ENCODE measurements around the gene SIPA1L3.
A peak's percentile ranks its signal among the peaks of the same experiment; 100 is the strongest.

Gene SIPA1L3

DNA sequence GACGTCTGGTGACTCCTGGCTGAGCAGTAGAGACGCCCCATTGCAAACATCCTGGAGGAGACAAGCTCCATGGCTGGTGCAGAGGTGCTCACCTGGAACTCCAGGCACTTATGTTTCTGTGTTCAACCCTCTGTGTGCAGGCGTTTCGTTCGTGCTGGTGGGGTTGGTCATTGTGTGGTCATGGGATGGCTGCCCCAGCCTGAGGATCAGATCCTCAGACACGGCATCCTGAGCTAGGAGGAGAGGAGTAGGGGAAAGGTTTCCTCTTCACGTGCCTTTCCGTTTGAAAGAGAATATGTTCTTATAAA is 87.8 kb downstream of the SIPA1L3 start:
- CTCF ChIA-PET = interaction anchor here (1.6 to 2.1 kb wide), 3 partner anchors 26 to 92 kb away, joined by 3 to 6 read pairs (median 5); no protein-coding TSS in a partner anchor
- 82% methylated on average over 7 of the region's 8 CpGs for WGBS (ENCODE audit: insufficient coverage)
- H3K4me3 ChIP-seq (ENCODE audit: control insufficient read depth in 1 of 7, extremely low read depth in 1 of 7, insufficient read depth in 4 of 7, low read depth in 2 of 7, low read length in 6 of 7) = no peak overlapping the region
- H3K27me3 ChIP-seq (replicated peaks in 2 of 5; ENCODE audit: control insufficient read depth in 4 of 5, insufficient read depth in 5 of 5, low read length in 4 of 5) = no peaks in the 10 kb centered on the region
- POLR2A ChIA-PET = interaction anchor here (1.1 kb wide), 1 partner anchor 8 kb away, joined by 4 read pairs; no protein-coding TSS in a partner anchor
- peaks cover 0 to 21% (median 7%) of the 10 kb centered on the region in 4 experiments for H3K4me1 ChIP-seq (ENCODE audit: control extremely low read depth in 1 of 4, control insufficient read depth in 4 of 4, insufficient read depth in 4 of 4, low read length in 3 of 4)
- peaks cover 0 to 11% (median 7%) of the 10 kb centered on the region in 4 experiments for H3K36me3 ChIP-seq (ENCODE audit: control insufficient read depth in 4 of 4, insufficient read depth in 4 of 4, low read length in 3 of 4)
- H3K27ac ChIP-seq (ENCODE audit: insufficient read depth in 1 of 2, low read depth in 1 of 2, low read length in 2 of 2, poor library complexity in 1 of 2, severe bottlenecking in 2 of 2) = no peak overlapping the region
- no peaks in the 10 kb centered on the region for H3K9me3 ChIP-seq (ENCODE audit: control extremely low read depth in 1 of 5, control insufficient read depth in 4 of 5, insufficient read depth in 2 of 5, low read depth in 1 of 5, low read length in 4 of 5)
- no peak for DNase-seq

DNA sequence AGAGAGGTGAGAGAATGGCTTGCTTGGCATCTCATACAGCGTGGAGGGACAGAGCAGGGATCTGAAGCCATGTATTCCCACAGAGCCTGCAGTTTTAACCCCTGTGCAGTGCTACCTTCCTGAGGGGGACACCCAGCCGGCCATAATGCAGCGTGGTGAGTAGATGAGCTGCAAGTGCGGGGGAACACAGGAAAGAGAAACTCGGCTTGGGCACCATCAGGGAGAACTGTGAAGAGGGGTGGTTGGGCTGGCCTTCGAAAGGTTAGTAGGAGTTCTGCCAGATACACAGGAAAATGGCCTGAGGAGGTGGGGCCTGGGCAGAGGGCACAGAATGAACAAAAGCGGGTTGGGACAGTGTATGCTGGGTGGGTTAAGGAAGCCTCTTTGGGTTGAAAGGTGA is 88.3 kb downstream of the SIPA1L3 start:
- CTCF ChIA-PET = interaction anchor here (1.6 to 2.1 kb wide), 2 partner anchors 49 to 93 kb away, joined by 5 to 6 read pairs; no protein-coding TSS in a partner anchor

DNA sequence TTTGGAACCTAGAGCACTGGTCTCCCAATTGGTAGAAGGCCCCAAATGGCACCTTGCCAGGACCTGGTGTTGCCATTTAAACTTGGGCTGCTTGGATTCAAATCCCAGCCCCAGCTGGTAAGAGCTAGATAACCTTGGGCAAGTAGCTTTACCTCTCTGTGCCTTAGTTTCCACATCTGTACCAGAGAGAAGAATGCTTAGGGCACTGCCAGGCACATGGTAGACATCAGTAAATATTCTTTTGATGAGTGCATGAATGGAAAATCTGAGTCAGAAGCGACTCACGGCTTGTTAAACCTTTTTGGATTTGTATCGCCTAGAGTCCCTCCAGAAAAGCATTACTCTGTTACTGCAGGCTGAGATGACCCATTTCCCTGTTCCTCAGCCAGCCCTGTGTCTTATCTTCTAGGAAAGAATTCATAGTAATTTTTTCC is 90.9 kb downstream of the SIPA1L3 start:
- no peak overlapping the region for H3K4me3 ChIP-seq (ENCODE audit: control insufficient read depth in 1 of 7, extremely low read depth in 1 of 7, insufficient read depth in 4 of 7, low read depth in 2 of 7, low read length in 6 of 7)
- no CpG with 5 or more reads among the region's 3 CpGs for WGBS (ENCODE audit: insufficient coverage)
- H3K9me3 ChIP-seq (ENCODE audit: control extremely low read depth in 1 of 5, control insufficient read depth in 4 of 5, insufficient read depth in 2 of 5, low read depth in 1 of 5, low read length in 4 of 5) = no peaks in the 10 kb centered on the region
- peak in 2 of 3 donors; percentile 28 to 29 for DNase-seq
- CTCF ChIA-PET = interaction anchor here (1.2 kb wide), 1 partner anchor 35 kb away, joined by 3 read pairs; no protein-coding TSS in a partner anchor
- H3K36me3 ChIP-seq (ENCODE audit: control insufficient read depth in 4 of 4, insufficient read depth in 4 of 4, low read length in 3 of 4) = peaks cover 0 to 11% (median 6%) of the 10 kb centered on the region in 4 experiments
- H3K27me3 ChIP-seq (replicated peaks in 2 of 5; ENCODE audit: control insufficient read depth in 4 of 5, insufficient read depth in 5 of 5, low read length in 4 of 5) = no peaks in the 10 kb centered on the region
- POLR2A ChIA-PET = no interaction called here
- H3K27ac ChIP-seq (ENCODE audit: insufficient read depth in 1 of 2, low read depth in 1 of 2, low read length in 2 of 2, poor library complexity in 1 of 2, severe bottlenecking in 2 of 2) = no peak overlapping the region
- H3K4me1 ChIP-seq (ENCODE audit: control extremely low read depth in 1 of 4, control insufficient read depth in 4 of 4, insufficient read depth in 4 of 4, low read length in 3 of 4) = peaks cover 0 to 12% (median 8%) of the 10 kb centered on the region in 4 experiments

More for the DNA sequence above, 88.3 kb downstream of the SIPA1L3 start:
- Histone ChIP-seq H3K27me3 (replicated peaks in 2 of 5; ENCODE audit: control insufficient read depth in 4 of 5, insufficient read depth in 5 of 5, low read length in 4 of 5) (no peaks in the 10 kb centered on the region), H3K9me3 (ENCODE audit: control extremely low read depth in 1 of 5, control insufficient read depth in 4 of 5, insufficient read depth in 2 of 5, low read depth in 1 of 5, low read length in 4 of 5) (no peaks in the 10 kb centered on the region), H3K4me1 (ENCODE audit: control extremely low read depth in 1 of 4, control insufficient read depth in 4 of 4, insufficient read depth in 4 of 4, low read length in 3 of 4) (peaks cover 0 to 20% (median 7%) of the 10 kb centered on the region in 4 experiments), H3K4me3 (ENCODE audit: control insufficient read depth in 1 of 7, extremely low read depth in 1 of 7, insufficient read depth in 4 of 7, low read depth in 2 of 7, low read length in 6 of 7) (no peak overlapping the region), H3K36me3 (ENCODE audit: control insufficient read depth in 4 of 4, insufficient read depth in 4 of 4, low read length in 3 of 4) (peaks cover 0 to 11% (median 7%) of the 10 kb centered on the region in 4 experiments), H3K27ac (ENCODE audit: insufficient read depth in 1 of 2, low read depth in 1 of 2, low read length in 2 of 2, poor library complexity in 1 of 2, severe bottlenecking in 2 of 2) (no peak overlapping the region)
- 94% methylated on average over 3 of the region's 7 CpGs for WGBS (ENCODE audit: insufficient coverage)
- POLR2A ChIA-PET = interaction anchor here (1.1 kb wide), 1 partner anchor 9 kb away, joined by 4 read pairs; no protein-coding TSS in a partner anchor
- no peak for DNase-seq

DNA sequence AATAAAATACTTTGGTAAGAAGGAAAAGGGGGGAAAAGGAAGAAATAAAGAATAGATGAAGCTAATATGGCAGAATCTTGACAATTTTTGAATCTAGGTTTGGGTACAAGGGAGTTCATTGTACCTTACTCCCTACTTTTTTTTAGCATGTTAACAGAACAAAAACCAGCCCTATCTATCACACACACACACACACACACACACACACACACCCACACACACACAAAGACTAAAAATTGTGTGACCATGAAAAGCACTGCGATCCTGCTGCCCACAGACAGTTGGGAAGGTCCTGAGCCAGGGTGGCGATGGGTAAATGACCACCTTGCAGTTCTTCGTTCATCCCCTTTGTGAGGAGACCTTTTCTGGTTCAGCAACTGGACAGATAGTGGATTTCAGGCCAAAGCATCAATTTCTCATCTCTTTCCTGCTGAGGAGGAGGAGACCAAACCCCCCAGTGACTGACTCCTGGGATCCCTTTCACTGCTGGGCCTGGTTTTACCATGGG is 91.8 kb downstream of the SIPA1L3 start:
- WGBS (ENCODE audit: insufficient coverage) = 83% methylated on average over 1 of the region's 3 CpGs

DNA sequence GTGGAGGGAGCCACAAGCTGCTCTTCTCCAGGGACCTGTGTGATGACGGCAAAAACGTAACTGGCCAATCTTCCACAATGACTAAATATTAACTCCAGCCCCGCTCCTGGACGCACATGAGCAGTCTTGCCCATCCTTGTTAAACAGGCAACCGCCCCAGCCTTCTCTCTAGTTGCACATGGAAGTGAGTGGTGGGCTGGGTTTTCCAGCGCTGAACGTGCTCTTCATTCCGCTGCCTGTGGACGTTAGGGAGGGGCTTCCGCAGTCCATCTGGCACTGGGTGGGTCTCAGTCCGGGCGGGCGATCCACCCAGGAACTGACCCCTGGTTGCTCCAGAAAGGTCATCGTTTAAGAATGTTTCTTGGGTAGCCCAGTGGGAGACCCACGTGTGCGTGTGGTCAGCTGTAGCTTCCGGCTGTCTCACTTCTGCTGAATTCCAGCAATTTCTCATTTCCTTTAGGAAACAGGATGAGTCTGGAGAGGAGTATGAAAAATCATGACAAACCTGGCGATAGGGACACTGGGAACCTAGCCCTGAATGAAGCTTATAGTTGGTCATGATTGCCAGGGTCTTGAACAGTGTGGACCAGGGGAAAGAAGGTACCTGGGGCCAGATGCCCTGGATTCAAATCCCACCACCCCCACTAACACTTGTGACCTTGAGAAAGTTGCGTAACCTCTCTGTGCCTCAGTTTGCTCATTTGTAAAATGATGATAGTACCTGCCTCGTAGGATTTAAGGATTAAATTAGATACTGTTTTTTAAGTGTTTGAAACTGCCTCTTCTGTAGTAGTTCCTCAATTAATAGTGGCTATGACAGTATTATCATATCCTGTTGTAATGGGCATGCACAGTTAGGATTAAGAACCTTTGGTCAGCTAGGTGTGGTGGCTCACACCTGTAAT is 92.6 kb downstream of the SIPA1L3 start:
- no peaks in the 10 kb centered on the region for H3K27me3 ChIP-seq (replicated peaks in 2 of 5; ENCODE audit: control insufficient read depth in 4 of 5, insufficient read depth in 5 of 5, low read length in 4 of 5)
- H3K4me1 ChIP-seq (ENCODE audit: control extremely low read depth in 1 of 4, control insufficient read depth in 4 of 4, insufficient read depth in 4 of 4, low read length in 3 of 4) = peaks cover 4 to 29% (median 23%) of the 10 kb centered on the region in 4 experiments
- ChIA-PET CTCF (interaction anchor here (0.5 kb wide), 1 partner anchor 83 kb away, joined by 3 read pairs; no protein-coding TSS in a partner anchor), POLR2A (interaction anchor here (0.5 kb wide), 1 partner anchor 85 kb away, joined by 3 read pairs; no protein-coding TSS in a partner anchor)
- H3K9me3 ChIP-seq (ENCODE audit: control extremely low read depth in 1 of 5, control insufficient read depth in 4 of 5, insufficient read depth in 2 of 5, low read depth in 1 of 5, low read length in 4 of 5) = no peaks in the 10 kb centered on the region
- no peak overlapping the region for H3K27ac ChIP-seq (ENCODE audit: insufficient read depth in 1 of 2, low read depth in 1 of 2, low read length in 2 of 2, poor library complexity in 1 of 2, severe bottlenecking in 2 of 2)
- 97% methylated on average over 12 of the region's 20 CpGs for WGBS (ENCODE audit: insufficient coverage)
- H3K4me3 ChIP-seq (ENCODE audit: control insufficient read depth in 1 of 7, extremely low read depth in 1 of 7, insufficient read depth in 4 of 7, low read depth in 2 of 7, low read length in 6 of 7) = no peak overlapping the region
- no peak for DNase-seq
- peaks cover 0 to 6% (median 2%) of the 10 kb centered on the region in 4 experiments for H3K36me3 ChIP-seq (ENCODE audit: control insufficient read depth in 4 of 4, insufficient read depth in 4 of 4, low read length in 3 of 4)

More for the DNA sequence above, 91.8 kb downstream of the SIPA1L3 start:
- no peak overlapping the region for H3K27ac ChIP-seq (ENCODE audit: insufficient read depth in 1 of 2, low read depth in 1 of 2, low read length in 2 of 2, poor library complexity in 1 of 2, severe bottlenecking in 2 of 2)
- no peaks in the 10 kb centered on the region for H3K27me3 ChIP-seq (replicated peaks in 2 of 5; ENCODE audit: control insufficient read depth in 4 of 5, insufficient read depth in 5 of 5, low read length in 4 of 5)
- peaks cover under 1 to 21% (median 17%) of the 10 kb centered on the region in 4 experiments for H3K4me1 ChIP-seq (ENCODE audit: control extremely low read depth in 1 of 4, control insufficient read depth in 4 of 4, insufficient read depth in 4 of 4, low read length in 3 of 4)
- ChIA-PET CTCF (interaction anchor here (1.2 kb wide), 1 partner anchor 35 kb away, joined by 3 read pairs; no protein-coding TSS in a partner anchor), POLR2A (no interaction called here)
- H3K36me3 ChIP-seq (ENCODE audit: control insufficient read depth in 4 of 4, insufficient read depth in 4 of 4, low read length in 3 of 4) = peaks cover 0 to 11% (median 6%) of the 10 kb centered on the region in 4 experiments
- DNase-seq = no peak
- H3K4me3 ChIP-seq (ENCODE audit: control insufficient read depth in 1 of 7, extremely low read depth in 1 of 7, insufficient read depth in 4 of 7, low read depth in 2 of 7, low read length in 6 of 7) = no peak overlapping the region
- H3K9me3 ChIP-seq (ENCODE audit: control extremely low read depth in 1 of 5, control insufficient read depth in 4 of 5, insufficient read depth in 2 of 5, low read depth in 1 of 5, low read length in 4 of 5) = no peaks in the 10 kb centered on the region

DNA sequence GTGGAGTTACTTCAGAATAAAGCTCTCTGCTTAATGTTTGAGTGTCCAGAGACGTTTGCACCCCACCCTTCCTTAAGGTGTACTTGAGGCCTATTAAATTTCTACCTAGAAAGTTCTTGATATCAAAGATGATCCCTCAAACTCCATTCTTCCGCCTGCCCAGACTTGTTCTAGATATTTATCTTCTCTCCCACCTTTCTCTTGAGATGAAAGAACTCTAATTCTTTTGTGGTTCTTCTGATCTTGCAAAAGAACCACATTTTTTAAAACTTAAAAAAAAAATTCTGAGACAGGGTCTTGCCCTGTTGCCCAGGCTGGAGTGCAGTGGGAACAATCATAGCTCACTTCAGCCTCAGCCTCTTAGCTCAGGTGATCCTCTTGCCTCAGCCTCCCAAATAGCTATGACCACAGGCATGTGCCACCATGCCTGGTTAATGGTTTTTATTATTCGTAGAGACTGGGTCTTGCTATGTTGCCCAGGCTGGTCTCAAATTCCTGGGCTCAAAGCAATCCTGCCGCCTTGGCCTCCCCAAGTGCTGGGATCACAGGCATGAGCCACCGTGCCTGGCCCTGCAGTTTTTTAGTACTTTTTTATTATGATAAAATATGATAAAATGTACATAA is 94.3 kb downstream of the SIPA1L3 start:
- Histone ChIP-seq H3K4me1 (ENCODE audit: control extremely low read depth in 1 of 4, control insufficient read depth in 4 of 4, insufficient read depth in 4 of 4, low read length in 3 of 4) (peaks cover 4 to 43% (median 39%) of the 10 kb centered on the region in 4 experiments), H3K4me3 (ENCODE audit: control insufficient read depth in 1 of 7, extremely low read depth in 1 of 7, insufficient read depth in 4 of 7, low read depth in 2 of 7, low read length in 6 of 7) (no peak overlapping the region)
- POLR2A ChIA-PET = interaction anchor here (0.6 kb wide), 1 partner anchor 27 kb away, joined by 3 read pairs; no protein-coding TSS in a partner anchor

More for the DNA sequence above, 94.3 kb downstream of the SIPA1L3 start:
- H3K27me3 ChIP-seq (replicated peaks in 2 of 5; ENCODE audit: control insufficient read depth in 4 of 5, insufficient read depth in 5 of 5, low read length in 4 of 5) = no peaks in the 10 kb centered on the region
- H3K36me3 ChIP-seq (ENCODE audit: control insufficient read depth in 4 of 4, insufficient read depth in 4 of 4, low read length in 3 of 4) = no peaks in the 10 kb centered on the region
- CTCF ChIA-PET = interaction anchor here (0.7 kb wide), 1 partner anchor 43 kb away, joined by 3 read pairs; no protein-coding TSS in a partner anchor
- WGBS (ENCODE audit: insufficient coverage) = 85% methylated on average over 2 of the region's 5 CpGs
- no peak overlapping the region for H3K27ac ChIP-seq (ENCODE audit: insufficient read depth in 1 of 2, low read depth in 1 of 2, low read length in 2 of 2, poor library complexity in 1 of 2, severe bottlenecking in 2 of 2)
- H3K9me3 ChIP-seq (ENCODE audit: control extremely low read depth in 1 of 5, control insufficient read depth in 4 of 5, insufficient read depth in 2 of 5, low read depth in 1 of 5, low read length in 4 of 5) = no peaks in the 10 kb centered on the region
- DNase-seq = no peak

Data from common myeloid progenitor, CD34-positive (primary cell).